H9 (cell line): Measurements from ENCODE around the gene SF1. TPM values are rescaled to one million over a fixed set of nuclear protein-coding genes. Genes with fewer than 3 reads are reported as not detected.

Experiments used
- DNase-seq: peaks from one replicate; pipeline ENCODE4 v3.0.0-alpha.2; 2017
- H2AFZ ChIP-seq: one replicate; pipeline ENCODE4 v1.6.1; 2013; ENCODE audit warnings: mild to moderate bottlenecking, low read length, control low read depth, moderate library complexity
- H2AK5ac ChIP-seq: 2 replicates; pipeline ENCODE4 v1.6.1; 2013; ENCODE audit warnings: low read length, control low read depth, mixed read lengths; ENCODE audit not compliant: insufficient read length
- H2BK120ac ChIP-seq: one replicate; pipeline ENCODE4 v1.6.1; 2013; ENCODE audit warnings: low read depth, mild to moderate bottlenecking, low read length, control low read depth, inconsistent platforms; ENCODE audit not compliant: poor library complexity, severe bottlenecking
- H2BK12ac ChIP-seq: 2 replicates; pipeline ENCODE4 v1.6.1; 2013; ENCODE audit warnings: low read length, control low read depth, mixed read lengths, low read depth; ENCODE audit not compliant: insufficient read length
- H2BK15ac ChIP-seq: 2 replicates; pipeline ENCODE4 v1.6.1; 2013; ENCODE audit warnings: low read depth, low read length, control low read depth
- H2BK20ac ChIP-seq: one replicate; pipeline ENCODE4 v1.6.1; 2013; ENCODE audit warnings: low read depth, mild to moderate bottlenecking, low read length, control low read depth, inconsistent platforms; ENCODE audit not compliant: poor library complexity, severe bottlenecking
- H2BK5ac ChIP-seq: 2 replicates; pipeline ENCODE4 v1.6.1; 2013; ENCODE audit warnings: low read length, control low read depth, mixed read lengths; ENCODE audit not compliant: insufficient read length
- H3K14ac ChIP-seq: 2 replicates; pipeline ENCODE4 v1.6.1; 2013; ENCODE audit warnings: low read length, control low read depth; ENCODE audit not compliant: insufficient read depth
- H3K18ac ChIP-seq: 2 replicates; pipeline ENCODE4 v1.6.1; 2013; ENCODE audit warnings: low read depth, mild to moderate bottlenecking, mixed read lengths, low read length, control low read depth; ENCODE audit not compliant: insufficient read length
- H3K23ac ChIP-seq: 2 replicates; pipeline ENCODE4 v1.6.1; 2013; ENCODE audit warnings: low read length, control low read depth, mixed read lengths, low read depth; ENCODE audit not compliant: insufficient read length
- H3K23me2 ChIP-seq: 2 replicates; pipeline ENCODE4 v1.6.1; 2013; ENCODE audit warnings: low read depth, mild to moderate bottlenecking, mixed read lengths, low read length, control low read depth; ENCODE audit not compliant: insufficient read length, poor library complexity, severe bottlenecking
- H3K27ac ChIP-seq: 2 replicates; pipeline ENCODE4 v1.5.1; 2013; ENCODE audit warnings: low read length, control low read depth, mixed read lengths, low read depth; ENCODE audit not compliant: insufficient read length
- H3K27me3 ChIP-seq: 2 replicates; pipeline ENCODE4 v1.6.1; 2013; ENCODE audit warnings: low read length, control low read depth, inconsistent platforms; ENCODE audit not compliant: insufficient read depth
- H3K4ac ChIP-seq: 2 replicates; pipeline ENCODE4 v1.6.1; 2013; ENCODE audit warnings: low read depth, mild to moderate bottlenecking, control low read depth, inconsistent platforms, low read length, moderate library complexity
- H3K4me1 ChIP-seq: 2 replicates; pipeline ENCODE4 v1.6.1; 2013; ENCODE audit warnings: low read length, control low read depth, inconsistent platforms; ENCODE audit not compliant: insufficient read depth
- H3K4me2 ChIP-seq: 2 replicates; pipeline ENCODE4 v1.6.1; 2013; ENCODE audit warnings: low read length, control low read depth, mixed read lengths; ENCODE audit not compliant: insufficient read length, insufficient read depth
- H3K56ac ChIP-seq: 2 replicates; pipeline ENCODE4 v1.6.1; 2013; ENCODE audit warnings: low read depth, mild to moderate bottlenecking, mixed read lengths, low read length, control low read depth; ENCODE audit not compliant: insufficient read length
- H3K79me1 ChIP-seq: 2 replicates; pipeline ENCODE4 v1.6.1; 2013; ENCODE audit warnings: low read depth, mild to moderate bottlenecking, moderate library complexity, low read length, control low read depth, inconsistent platforms; ENCODE audit not compliant: insufficient read depth, poor library complexity, severe bottlenecking
- H3K79me2 ChIP-seq: 2 replicates; pipeline ENCODE4 v1.6.1; 2013; ENCODE audit warnings: low read length, control low read depth, inconsistent platforms; ENCODE audit not compliant: insufficient read depth
- H3K9ac ChIP-seq: 2 replicates; pipeline ENCODE4 v1.6.1; 2013; ENCODE audit warnings: low read length, control low read depth, mixed read lengths; ENCODE audit not compliant: insufficient read length; ENCODE audit errors: extremely low read depth
- H3K9me3 ChIP-seq: one replicate; pipeline ENCODE4 v1.6.1; 2013; ENCODE audit warnings: low read depth, low read length, inconsistent platforms; ENCODE audit not compliant: control insufficient read depth
- H3T11ph ChIP-seq: one replicate; pipeline ENCODE4 v1.6.1; 2013; ENCODE audit warnings: mild to moderate bottlenecking, low read length, control low read depth, inconsistent platforms
- H4K20me1 ChIP-seq: one replicate; pipeline ENCODE4 v1.6.1; 2013; ENCODE audit not compliant: control insufficient read depth, insufficient read length, insufficient read depth
- H4K5ac ChIP-seq: 2 replicates; pipeline ENCODE4 v1.6.1; 2013; ENCODE audit warnings: low read depth, mild to moderate bottlenecking, mixed read lengths, low read length, control low read depth; ENCODE audit not compliant: insufficient read length
- H4K8ac ChIP-seq: replicated peaks from 2 replicates; pipeline ENCODE4 v1.6.1; 2013; ENCODE audit warnings: low read length, control low read depth, mixed read lengths, low read depth; ENCODE audit not compliant: insufficient read length
- H4K91ac ChIP-seq: 2 replicates; pipeline ENCODE4 v1.6.1; 2013; ENCODE audit warnings: low read depth, mild to moderate bottlenecking, moderate library complexity, mixed read lengths, low read length, control low read depth; ENCODE audit not compliant: insufficient read length
- H3K27ac Mint-ChIP-seq, 3 experiments: 2 replicates in 2 of 3; 3 replicates in 1 of 3; pipeline ENCODE4 v1.8.0; 2020 to 2021; ENCODE audit warnings: mixed read lengths in 3 of 3, mild to moderate bottlenecking in 1 of 3, moderate library complexity in 1 of 3
- H3K27me3 Mint-ChIP-seq: 2 replicates; pipeline ENCODE4 v1.8.0; 2021; ENCODE audit warnings: low read depth, mild to moderate bottlenecking, moderate library complexity, mixed read lengths
- H3K36me3 Mint-ChIP-seq, 3 experiments: 2 replicates in 2 of 3; 3 replicates in 1 of 3; pipeline ENCODE4 v1.8.0; 2020 to 2021; ENCODE audit warnings: low read depth in 3 of 3, mixed read lengths in 3 of 3; ENCODE audit not compliant: insufficient read depth in 1 of 3
- H3K4me1 Mint-ChIP-seq, 2 experiments: 2 replicates each; pipeline ENCODE4 v1.8.0; 2020; ENCODE audit warnings: mixed read lengths in 2 of 2
- H3K4me3 Mint-ChIP-seq, 2 experiments: 2 replicates in 1 of 2; 3 replicates in 1 of 2; pipeline ENCODE4 v1.8.0; 2020 to 2021; ENCODE audit warnings: mild to moderate bottlenecking in 2 of 2, mixed read lengths in 2 of 2, moderate library complexity in 1 of 2
- H3K9me3 Mint-ChIP-seq, 2 experiments: 2 replicates in 1 of 2; 3 replicates in 1 of 2; pipeline ENCODE4 v1.8.0; 2020; ENCODE audit warnings: mild to moderate bottlenecking in 2 of 2, mixed read lengths in 2 of 2, moderate library complexity in 1 of 2
- WGBS: extraction: QIAGEN DNeasy Blood & Tissue Kit; methylation state at CpG from one replicate; pipeline ENCODE4 v1.1.7; 2013; ENCODE audit warnings: missing lambda C conversion rate, low lambda C conversion rate, mixed read lengths; ENCODE audit not compliant: insufficient read length; ENCODE audit errors: extremely low coverage; 5-methylcytosine and 5-hydroxymethylcytosine counted together
- total RNA-seq: library from RNA; stranded (reverse); gene quantifications from 2 replicates; pipeline ENCODE4 v1.2.1, GENCODE V29; 2021
- TF ChIP-seq, protein P1 (sequence below): fragments of 200-600 bp; sonication (generic); conservative IDR thresholded peaks from 3 replicates; pipeline ENCODE4 v1.8.0; 2021; ENCODE audit warnings: antibody characterized with exemption, mild to moderate bottlenecking

SF1 gene
- total RNA-seq, 1 experiment from 2014 or later, result 528 TPM

DNA sequence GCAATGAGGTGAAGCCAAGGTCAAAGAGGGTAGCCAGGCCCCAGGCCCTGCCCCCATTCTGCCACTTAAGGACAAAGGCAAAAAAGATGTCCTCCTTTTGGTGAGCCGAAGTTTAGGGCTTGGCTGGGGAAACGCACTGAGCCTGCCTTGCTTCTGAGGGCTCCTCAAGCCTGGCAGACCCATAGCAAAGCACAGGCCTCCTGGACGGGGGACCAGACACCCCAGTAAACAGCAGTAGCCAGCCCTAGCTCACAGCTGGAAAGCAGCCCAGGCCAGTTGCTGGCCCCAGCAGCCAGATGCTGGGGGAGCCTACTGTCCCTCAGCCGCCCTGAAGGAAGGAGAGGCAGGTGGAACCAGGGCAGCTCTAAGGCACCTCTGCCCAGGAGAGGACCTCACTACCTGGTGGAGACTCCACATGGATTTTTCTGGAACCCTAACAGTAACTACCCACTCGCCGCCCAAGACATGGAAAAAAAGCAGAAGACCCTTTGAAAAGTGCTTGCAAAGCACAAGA is 14.8 kb downstream of the SF1 start:
- Histone ChIP-seq H4K20me1 (no peaks in the 10 kb centered on the region), H3K56ac (no peak overlapping the region), H3K79me1 (peaks cover 3% of the 10 kb centered on the region), H3K4me1 (peaks cover 4% of the 10 kb centered on the region; the same call in 1 of the 2 replicates), H2BK12ac (no peak overlapping the region), H2AFZ (no peak overlapping the region), H2BK5ac (no peak overlapping the region), H3K9me3 (no peaks in the 10 kb centered on the region), H4K5ac (no peak overlapping the region), H3K9ac (no peak overlapping the region), H3K4ac (no peak overlapping the region), H2AK5ac (no peak overlapping the region), H2BK120ac (no peak overlapping the region), H2BK20ac (no peak overlapping the region), H4K91ac (no peak overlapping the region), H3K4me2 (no peak overlapping the region), H3T11ph (no peak overlapping the region), H4K8ac (no peak overlapping the region), H3K27me3 (no peaks in the 10 kb centered on the region), H3K23ac (no peak overlapping the region), H2BK15ac (no peak overlapping the region), H3K14ac (no peak overlapping the region), H3K18ac (no peak overlapping the region), H3K23me2 (no peaks in the 10 kb centered on the region), H3K79me2 (no peaks in the 10 kb centered on the region), H3K27ac (peak overlapping the region; percentile 64)
- Mint-ChIP-seq H3K36me3 (peaks cover 35 to 63% (median 51%) of the 10 kb centered on the region in 3 experiments; a peak in 6 of 7 replicates), H3K4me1 (peaks cover 78 to 96% of the 10 kb centered on the region in 2 experiments), H3K9me3 (no peaks in the 10 kb centered on the region; a peak in 1 of 5 replicates), H3K27ac (peak overlapping the region; percentile 97 to 99 (median 98)), H3K27me3 (no peaks in the 10 kb centered on the region; the same call in 1 of the 2 replicates), H3K4me3 (peak overlapping the region; percentile 48 to 67; a peak in 3 of 5 replicates)
- no peak for DNase-seq
- TF ChIP-seq, protein P1, sequence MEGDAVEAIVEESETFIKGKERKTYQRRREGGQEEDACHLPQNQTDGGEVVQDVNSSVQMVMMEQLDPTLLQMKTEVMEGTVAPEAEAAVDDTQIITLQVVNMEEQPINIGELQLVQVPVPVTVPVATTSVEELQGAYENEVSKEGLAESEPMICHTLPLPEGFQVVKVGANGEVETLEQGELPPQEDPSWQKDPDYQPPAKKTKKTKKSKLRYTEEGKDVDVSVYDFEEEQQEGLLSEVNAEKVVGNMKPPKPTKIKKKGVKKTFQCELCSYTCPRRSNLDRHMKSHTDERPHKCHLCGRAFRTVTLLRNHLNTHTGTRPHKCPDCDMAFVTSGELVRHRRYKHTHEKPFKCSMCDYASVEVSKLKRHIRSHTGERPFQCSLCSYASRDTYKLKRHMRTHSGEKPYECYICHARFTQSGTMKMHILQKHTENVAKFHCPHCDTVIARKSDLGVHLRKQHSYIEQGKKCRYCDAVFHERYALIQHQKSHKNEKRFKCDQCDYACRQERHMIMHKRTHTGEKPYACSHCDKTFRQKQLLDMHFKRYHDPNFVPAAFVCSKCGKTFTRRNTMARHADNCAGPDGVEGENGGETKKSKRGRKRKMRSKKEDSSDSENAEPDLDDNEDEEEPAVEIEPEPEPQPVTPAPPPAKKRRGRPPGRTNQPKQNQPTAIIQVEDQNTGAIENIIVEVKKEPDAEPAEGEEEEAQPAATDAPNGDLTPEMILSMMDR, result no peak
- no CpG with 5 or more reads among the region's 6 CpGs for WGBS
